ENCODE measurements around the gene PDGFB.

DNA sequence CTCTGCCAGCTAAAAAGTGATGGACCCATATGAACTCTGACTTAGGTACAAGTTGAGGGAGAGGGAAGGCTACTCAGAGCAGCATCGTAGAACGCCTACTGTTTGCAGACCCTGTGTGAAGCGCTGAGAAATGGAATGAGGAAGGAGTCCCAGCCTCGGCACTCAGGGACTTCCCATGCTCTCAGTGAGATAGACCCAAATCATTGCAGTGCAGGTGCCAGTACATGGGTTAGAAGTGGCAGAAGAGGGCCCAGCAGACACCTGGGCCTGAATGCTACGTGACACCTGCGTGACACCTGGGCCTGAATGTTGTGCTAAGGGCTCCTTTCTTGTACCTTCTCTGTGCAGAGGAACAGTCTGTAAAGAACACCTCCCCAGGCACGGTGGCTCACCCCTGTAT, 2.6 kb upstream of the PDGFB start:
- TF ChIP-seq ZNF274 (IDR thresholded peaks at IDR 0.05; ENCODE audit: low read depth, low read length): no peak
- no peak for TF ChIP-seq YY1 (IDR thresholded peaks at IDR 0.05; ENCODE audit: insufficient read depth, insufficient read length)

Measured in NT2/D1 (cell line).